ENCODE data around the gene LINGO3.
A peak's percentile ranks its signal among the peaks of the same experiment; 100 is the strongest.

LINGO3 gene

DNA sequence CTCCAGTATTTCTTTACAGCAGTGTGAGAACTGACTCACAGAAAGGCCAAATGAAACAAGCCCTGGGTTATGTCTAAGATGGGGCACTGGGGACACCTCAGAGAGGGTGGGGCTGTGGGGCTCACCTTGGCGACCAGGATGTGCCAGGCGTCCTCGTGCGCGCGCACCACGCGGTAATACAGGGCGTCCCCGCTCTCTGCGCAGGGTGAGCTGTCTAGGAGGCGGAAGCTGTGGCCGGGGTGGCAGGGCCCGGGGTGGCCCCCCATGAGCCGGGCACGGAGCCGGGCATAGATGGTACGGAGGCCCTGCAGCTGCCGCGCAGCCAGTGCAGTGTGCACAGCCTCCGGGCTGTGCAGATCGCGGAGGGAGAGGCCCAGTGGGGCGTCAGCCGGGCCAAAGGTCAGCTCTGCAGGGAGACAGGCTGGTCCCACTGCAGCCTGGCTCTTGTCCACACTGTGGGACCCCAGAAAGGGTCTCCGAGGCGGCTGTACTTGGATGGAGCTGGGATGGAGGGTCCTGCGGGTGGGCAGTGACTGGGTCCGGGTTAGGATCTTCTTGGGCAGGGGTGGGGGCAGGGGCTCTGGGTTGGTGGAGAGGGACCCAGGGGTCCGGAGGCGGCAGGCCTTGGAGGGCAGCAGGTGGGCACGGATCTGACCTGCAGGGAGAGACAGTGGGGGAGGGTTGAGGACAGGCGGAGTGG, 29.3 kb downstream of the LINGO3 start:
- DNase-seq = no peak

DNA sequence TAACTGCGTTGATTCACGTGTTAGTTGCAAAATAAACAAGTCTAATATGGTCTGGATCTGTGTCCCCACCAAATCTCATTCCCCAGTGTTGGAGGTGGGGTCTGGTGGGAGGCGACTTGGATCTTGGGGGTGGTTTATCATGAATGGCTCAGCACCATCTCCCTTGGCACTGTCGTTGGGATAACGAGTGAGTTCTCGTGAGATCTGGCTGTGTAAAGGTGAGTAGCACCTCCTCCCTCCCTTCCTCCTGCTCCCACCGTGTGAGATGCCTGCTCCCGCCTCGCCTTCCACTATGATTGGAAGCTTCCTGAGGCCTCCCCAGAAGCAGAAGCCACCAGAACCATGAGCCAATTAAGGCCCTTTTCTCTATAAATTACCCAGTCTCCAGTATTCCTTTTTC, 30.8 kb downstream of the LINGO3 start:
- no peak for DNase-seq

DNA sequence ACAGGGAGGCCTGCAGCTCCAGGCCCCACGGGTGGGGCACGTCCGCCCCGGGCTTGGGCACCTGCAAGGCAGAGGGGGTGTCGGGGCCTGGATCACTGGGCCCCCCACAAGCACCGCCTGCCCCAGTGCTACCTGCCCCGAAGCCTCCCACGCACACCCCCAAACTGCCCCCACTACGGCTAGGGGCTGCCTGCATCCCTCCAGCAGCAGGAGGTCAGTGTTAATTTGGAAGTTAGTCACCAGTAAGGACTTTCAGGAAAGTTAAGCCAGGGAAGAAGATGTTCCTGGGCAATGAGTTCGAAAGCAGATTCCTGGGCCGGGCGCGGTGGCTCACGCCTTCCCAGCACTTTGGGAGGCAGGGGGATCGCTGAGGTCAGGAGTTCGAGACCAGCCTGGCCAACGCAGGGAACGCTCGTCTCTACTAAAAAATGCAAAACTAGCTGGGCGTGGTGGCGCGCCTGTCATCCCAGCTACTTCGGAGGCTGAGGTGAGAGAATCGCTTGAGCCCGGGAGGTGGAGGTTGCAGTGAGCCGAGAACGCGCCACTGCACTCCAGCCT, 31.4 kb downstream of the LINGO3 start:
- DNase-seq = no peak

DNA sequence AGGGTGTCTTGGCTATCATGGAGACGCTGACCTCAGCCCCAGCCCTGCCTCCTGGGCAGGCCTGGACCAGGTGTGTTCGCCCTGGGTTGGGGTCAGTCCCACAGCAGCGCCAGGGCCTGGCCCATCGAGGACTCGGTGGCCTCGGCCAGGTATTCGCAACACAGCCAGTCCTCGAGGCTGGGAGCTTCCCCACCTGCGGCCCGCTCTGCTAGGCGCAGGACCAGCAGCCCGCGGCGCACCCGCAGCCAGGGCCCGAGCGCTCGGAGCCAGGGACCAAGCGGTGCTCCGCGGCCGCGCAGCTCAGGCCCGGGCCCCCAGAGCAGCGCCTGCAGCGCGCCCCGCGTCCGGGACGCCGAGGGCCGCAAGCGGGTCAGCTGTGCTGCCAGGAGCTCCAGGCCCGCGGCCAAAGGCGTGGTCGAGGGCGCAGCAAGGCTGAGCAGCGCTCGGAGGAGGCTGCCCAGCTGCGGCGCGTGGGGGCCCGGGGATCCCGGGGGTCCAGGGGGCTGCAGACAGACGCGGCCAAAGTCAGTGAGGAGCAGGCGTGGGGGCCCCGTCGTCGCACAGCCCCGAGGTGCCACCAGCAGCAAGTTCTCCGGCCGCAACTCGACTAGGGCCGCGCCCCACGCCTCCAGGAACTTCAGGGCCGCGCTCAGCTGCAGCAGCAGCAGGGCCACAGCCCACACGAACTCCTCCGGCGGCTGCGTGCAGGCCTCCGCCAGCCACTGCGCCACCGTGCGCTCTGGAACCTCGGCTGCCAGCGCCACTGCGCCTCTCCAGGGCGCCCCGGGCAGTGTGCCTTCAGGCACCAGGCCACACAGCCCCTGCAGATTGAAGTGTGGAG, 32.1 kb downstream of the LINGO3 start:
- DNase-seq = no peak

DNA sequence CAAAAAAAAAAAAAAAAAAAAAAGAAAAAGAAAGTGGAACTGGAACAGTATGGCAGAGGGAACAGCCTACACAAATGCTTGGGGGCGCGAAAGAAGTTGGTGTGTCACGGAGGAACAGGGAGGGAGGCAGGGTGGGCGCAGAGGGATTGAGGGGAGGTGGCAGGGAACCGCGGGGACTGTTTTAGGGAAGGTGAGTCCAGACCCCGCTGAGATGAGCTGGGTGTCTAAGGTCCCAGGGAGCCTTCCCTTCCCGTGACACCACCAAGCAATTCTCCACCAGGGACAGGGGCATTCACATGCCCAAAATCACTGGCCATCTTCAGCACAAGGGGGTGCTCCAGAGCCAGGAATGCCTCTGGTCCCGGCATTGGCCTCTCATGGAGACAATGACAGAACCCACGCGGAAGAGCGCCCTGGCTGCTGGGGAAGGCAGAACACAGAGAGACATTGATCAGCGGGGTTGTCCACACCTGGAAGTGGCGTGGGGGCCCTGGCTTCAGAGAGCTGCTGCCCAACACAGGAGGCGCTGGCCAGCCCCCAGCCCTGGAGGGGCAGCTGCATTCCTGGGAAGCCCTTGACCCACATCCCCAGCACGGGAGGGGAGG, 32.9 kb downstream of the LINGO3 start:
- DNase-seq = no peak

DNA sequence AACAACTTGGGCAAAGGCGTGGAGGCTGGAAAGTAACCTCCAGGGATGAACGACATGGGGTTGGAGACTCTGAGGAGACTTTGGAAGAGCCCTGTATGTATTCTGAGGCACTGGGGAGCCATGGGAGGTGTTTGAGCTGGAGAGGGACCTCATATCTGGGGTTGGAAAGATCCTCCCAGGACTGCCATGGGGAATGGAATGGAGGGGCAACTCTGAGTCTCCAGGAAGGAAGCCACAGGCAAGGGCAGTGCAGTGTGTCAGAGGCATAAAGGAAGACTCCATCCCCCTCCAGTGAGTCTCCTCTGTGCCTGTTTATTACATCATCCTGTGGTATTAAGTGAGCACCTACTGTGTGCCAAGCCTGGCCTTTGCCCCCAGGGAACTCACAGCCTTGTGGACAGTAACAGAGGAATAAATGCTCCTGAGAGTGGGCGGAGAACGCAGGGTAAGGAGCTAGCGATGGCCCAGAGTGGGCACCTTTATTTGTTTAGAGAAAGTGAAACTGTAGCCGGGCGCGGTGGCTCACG, 33.7 kb downstream of the LINGO3 start:
- no peak for DNase-seq

DNA sequence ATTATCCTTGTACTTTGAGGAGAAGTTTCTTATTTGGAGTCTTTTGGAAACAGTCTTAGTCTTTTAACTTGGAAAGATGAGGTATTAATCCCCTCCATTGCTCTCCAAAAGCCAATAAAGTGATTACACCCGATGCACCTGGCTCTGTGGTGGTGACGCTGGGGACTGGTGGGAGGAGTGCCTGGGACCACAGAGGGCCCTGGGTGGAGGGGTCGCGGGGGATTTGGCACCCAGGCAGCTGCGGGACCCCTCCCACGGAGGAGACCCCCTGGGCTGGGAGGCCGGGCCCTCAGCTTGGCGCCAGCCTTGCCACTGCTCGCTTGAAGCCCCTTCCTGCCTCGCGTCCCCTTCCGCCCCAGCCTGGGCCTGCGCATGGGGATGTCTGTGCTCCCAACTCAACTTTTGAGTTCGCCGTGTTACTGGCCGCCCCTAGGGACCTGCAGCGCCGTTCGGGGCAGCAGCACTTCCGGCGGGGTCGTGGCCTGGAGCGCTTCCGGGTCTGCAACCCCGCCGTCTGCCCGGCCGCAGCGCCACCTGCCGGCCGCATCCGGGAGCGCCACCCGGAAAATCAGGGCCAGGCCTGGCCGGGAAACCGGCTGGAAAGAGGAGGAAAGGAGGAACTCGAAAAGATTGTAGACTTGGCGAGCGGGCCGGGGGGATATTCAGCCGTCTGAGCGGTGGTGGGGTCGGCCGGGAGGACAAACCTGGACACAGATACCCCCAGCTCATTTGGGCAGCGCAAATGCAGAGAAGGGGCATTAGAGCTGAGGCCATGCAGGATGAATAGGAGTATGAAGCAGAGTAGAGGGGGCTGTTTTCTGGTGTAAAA, 34.4 kb downstream of the LINGO3 start:
- peak; percentile 34 for DNase-seq

DNA sequence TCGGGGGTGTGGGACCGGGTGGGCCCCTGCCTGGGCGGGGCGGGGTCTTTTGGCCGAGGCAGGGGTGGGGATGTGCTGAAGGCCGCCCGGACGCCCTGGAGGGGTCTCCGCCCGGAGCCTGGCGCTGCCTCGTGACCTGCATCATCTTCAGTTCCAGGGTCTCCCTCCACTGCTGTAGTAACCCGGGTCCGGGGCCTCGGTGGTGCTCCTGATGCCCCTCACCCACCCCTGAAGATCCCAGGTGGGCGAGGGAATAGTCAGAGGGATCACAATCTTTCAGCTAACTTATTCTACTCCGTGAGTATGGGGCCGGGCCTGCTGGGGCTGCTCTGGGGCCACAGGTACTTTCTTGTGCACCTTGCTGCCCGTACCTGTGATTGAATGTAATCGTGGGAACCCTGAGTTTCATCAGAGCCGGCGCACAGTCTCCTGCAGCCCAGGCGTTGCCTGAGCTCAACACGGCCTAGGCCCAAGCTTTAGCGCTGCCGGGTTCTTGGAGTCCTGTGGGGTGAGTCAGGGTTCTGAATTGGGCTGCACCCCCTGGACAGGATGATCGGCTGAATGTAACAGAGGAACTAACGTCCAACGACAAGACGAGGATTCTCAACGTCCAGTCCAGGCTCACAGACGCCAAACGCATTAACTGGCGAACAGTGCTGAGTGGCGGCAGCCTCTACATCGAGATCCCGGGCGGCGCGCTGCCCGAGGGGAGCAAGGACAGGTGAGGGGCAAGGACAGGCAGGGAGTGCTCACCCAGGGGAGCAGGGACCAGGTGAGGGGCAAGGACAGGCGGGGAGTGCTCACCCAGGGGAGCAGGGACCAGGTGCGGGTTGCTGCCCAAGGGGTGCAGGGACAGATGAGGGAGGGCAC, 36.5 kb downstream of the LINGO3 start:
- no peak for DNase-seq

DNA sequence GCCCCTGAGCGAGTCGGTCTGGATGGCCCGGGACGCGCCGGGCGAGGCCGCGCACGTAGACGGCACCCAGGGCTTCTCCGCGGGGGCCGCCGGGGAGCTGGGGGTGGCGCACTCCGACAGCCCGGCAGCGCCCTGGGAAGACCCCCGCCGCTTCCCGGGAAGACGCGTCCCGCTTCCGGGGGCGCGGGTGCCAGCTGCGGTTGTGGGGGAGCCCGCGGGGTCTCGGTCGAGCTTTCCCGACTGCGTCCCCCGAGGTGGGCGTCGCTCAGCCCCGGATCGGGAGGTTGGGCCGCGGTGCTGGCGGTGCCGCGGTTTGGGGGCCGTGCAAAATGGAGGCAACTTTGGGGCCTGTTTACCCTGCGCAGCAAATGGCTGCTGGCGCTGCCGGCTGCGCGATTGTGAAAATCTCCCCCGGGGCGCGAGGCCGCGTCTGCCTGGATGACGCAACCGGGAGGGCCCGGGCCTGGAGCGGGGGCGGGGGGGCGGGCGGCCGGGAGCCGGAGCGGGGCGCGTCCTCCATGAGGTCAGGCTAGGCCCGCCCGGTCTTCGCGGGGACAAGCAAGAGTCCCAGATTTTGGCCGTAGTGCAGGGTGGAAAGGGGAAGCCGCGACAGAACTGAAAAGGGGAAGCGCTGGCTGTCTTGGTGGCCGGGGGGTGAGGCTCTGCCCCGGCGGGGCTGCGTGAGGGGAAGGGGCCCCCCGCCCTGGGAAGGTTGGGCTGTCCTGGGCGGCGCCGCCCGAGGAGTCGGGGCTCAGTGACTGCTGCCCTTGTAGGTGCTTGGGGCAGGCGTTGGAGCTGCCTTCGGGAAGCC, 37.3 kb downstream of the LINGO3 start:
- no peak for DNase-seq

DNA sequence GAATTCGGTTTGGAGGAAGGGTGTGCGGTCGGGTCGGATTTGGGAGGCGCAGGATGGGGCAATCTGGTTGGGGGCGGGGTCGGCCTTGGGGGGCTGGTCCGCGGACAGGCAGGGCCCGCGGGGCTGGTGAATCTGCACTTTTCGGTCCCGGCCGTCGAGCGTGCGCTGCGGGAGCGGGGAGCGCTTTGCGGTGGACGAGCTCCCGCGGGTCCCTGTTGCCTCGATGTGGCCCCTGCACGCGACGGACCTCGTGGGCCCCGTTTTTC, 37.9 kb downstream of the LINGO3 start:
- DNase-seq = no peak

DNA sequence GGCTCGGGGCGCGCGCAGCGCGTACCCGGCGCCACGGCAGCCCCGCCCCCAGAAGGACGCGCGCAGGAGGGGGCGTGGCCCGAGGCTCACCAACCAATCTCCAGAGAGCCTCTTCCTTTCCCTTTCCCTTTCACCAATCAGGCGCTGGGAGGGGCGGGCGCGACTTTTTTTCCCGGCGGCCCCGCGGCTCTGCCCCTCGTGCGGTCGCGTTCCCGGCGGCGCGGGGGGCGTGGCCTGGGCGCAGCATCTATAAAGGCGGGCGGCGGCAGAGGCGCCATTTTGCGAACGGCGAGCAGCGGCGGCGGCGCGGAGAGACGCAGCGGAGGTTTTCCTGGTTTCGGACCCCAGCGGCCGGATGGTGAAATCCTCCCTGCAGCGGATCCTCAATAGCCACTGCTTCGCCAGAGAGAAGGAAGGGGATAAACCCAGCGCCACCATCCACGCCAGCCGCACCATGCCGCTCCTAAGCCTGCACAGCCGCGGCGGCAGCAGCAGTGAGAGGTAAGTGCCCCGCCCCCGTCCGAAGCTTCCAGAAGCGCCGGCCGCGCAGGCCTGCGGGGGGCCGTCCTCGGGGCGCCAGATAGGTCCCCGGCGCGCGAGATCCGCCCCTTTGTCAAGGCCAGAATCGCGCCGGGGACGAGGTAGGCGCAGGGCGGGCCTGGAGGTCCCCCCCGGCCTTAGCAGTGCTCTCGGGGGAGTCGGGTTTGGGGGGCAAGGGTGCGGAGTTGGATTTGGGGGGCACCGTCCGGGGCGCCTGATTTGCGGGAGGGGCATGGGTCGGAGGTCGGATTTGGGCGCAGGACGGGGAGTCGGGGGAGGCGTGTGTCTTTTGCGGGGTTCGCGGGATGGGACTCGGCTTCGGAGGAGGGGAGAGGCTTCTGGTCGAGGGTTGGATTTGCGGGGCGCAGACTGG, 38.5 kb downstream of the LINGO3 start:
- peak; percentile 87 for DNase-seq

DNA sequence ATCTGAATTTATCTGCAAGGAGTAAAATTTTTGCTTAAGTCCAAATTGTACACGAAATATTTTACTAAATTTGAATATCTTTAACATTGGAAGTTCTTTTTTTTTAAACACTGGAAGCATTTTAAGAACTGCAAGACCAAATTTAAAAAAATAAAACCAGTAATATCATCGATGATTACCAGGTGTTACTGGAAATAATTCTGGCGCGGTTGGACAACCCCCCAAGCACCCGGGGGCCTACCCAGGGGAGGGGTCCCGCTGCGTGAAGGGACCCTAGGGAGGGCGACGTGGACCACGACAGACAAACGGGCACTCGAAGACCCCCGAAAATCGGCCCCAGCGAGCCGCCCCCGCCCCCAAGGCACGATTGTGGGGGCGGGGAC, 39.1 kb downstream of the LINGO3 start:
- no peak for DNase-seq

DNA sequence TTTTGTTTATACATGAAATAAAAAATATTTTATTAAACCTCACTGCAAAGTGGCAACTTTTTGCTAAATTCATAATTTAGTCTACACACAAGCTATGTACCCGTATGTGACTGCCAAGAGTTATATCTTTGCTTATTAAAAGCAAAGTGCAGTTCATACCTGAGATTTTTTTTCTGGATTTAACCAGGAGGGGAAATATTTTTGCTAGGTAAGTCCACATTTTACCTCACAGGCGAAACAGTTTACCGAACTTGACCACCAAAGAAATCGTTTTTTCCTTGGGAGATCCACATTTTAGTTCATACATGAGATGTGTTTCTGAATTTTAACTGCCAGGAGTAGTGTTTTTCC, 39.5 kb downstream of the LINGO3 start:
- no peak for DNase-seq

DNA sequence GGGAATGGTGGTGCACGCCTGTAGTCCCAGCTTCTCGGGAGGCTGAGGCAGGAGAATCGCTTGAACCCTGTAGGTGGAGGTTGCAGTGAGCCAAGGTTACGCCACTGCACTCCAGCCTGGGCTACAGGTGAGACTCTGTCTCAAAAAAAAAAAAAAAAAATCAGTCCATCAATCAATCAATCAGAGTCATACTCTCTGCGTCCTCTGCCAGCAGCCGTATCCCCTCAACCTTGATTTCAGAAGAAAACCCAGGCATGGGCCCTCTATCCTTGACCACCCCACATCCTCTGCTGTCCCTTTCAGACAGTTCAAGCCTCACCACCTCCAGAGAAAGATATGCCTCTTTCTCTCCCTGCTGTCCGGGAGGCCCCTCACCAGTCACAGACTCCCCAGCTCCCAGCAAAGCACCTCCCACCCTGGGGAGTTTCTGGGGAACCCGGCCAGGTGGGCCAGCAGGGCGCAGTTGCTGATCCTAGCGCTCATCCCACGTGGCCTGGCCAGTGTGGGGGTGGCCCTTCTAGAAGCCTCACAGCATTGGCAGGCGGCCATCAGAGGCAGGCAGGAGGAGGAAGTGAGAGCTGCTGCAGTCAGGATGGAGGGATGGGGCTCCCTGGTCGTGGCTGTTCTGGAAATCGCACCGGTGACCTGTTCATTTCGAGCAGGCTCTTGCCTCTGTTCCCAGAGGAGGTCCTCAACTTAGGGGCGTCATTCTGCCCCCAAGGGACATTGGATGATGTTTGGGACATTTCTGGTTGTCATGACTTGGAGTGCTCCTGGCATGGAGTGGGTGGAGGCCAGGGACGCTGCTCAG, 41.6 kb downstream of the LINGO3 start:
- DNase-seq = peak; percentile 65

DNA sequence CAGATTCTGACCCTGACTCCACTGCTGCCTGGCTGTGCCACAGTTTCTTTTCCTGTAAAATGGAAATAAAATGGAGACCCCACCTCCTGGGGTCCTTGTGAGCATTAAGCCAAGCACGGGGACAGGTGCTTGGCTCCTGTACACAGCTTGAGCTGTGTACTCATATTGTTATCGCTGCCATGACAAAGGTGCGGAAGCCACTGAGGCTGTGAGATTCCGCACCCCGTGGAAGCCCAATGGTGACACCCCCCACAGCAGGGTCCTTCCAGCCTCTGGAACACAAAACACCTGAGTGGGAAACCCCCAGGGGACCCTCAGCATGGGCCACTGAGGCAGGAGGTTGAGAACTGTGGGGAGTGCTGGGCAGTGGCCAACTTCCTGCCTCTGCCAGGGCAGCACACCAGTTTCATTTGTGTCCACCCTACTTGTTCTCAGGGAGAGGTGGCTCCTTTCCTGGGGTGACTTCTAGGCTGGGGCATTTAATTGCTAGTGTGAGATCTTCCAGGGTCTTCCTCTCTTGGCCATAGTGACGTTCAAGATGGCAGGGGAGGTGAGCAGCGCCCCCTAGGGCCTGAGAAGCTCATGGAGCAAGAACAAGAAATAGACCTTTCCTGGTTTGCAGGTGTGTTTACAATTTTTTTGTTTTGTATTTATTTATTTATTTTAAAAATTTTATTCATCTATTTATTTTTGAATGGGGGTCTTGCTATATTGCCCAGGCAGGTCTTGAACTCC, 46.3 kb downstream of the LINGO3 start:
- DNase-seq = no peak

DNA sequence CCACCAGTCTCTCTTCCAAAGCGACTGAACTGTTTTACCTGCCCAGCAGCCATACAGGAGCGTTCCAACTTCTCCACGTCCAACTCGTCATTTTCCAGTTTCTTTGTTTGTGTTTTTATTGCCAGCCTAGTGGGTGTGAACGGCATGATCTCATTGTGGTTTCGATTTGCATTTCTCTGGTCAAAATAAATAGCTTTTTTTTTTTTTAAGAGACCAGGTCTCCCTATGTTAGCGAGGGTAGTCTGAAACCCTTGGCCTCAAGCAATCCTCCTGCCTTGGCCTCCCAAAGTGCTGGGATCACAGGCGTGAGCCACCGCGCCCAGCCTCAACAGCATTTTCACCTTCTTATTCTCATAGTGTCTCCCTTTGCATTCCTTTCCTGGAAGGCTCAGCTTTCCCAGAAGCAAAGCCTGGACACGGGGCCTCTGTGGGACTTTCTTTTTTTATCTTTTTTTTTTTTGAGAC, 47.6 kb downstream of the LINGO3 start:
- no peak for DNase-seq

DNA sequence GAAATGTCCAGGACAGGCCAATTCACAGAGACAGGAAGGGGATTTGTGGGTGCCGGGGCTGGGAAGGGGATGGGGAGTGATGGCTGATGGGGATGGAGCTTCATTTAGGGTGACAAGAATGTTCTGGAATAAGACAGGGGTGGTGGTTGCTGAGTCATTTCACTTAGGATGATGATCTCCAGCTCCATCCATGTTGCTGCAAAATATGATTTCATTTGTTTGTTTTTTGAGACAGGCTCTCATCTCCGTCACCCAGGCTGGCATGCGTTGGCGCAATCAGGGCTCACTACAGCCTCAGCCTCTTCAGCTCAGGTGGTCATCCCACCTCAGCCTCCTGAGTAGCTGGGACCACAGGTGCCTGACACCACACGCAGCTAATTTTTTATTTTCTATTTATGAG, 48.6 kb downstream of the LINGO3 start:
- no peak for DNase-seq

Data from DMS79 (cell line).